HL-60 (cell line): ENCODE measurements around the gene PDS5B.

Experiments used
- DNase-seq, 2 experiments: peaks; one replicate each; pipeline ENCODE4 v3.0.0-alpha.2; 2010 to 2020; ENCODE audit warnings: low read depth in 1 of 2, low spot score in 1 of 2
- H3K27ac ChIP-seq: fragments of 250-450 bp; sonication (Bioruptor Pico); replicated peaks from 2 replicates; pipeline ENCODE4 v1.5.1; 2020; ENCODE audit warnings: mild to moderate bottlenecking, moderate library complexity
- H3K27me3 ChIP-seq: fragments of 250-450 bp; sonication (Bioruptor Pico); 2 replicates; pipeline ENCODE4 v1.5.1; 2021; ENCODE audit warnings: mild to moderate bottlenecking, moderate library complexity; ENCODE audit not compliant: insufficient read depth, poor library complexity, severe bottlenecking
- H3K4me3 ChIP-seq: replicated peaks from 2 replicates; pipeline ENCODE4 v1.5.1; 2011; ENCODE audit warnings: mild to moderate bottlenecking, control low read depth, low read length; ENCODE audit not compliant: insufficient read depth
- CTCF ChIP-seq: IDR thresholded peaks from one replicate; pipeline ENCODE4 v1.5.1; 2011; ENCODE audit warnings: low read length, control low read depth, inconsistent platforms; ENCODE audit not compliant: insufficient read depth
- GABPA ChIP-seq: IDR thresholded peaks from 2 replicates; pipeline ENCODE4 v1.6.1; 2012; ENCODE audit warnings: low read depth
- POLR2AphosphoS5 ChIP-seq: IDR thresholded peaks from 2 replicates; pipeline ENCODE4 v1.6.1; 2012; ENCODE audit warnings: low read depth
- REST ChIP-seq: IDR thresholded peaks from 2 replicates; pipeline ENCODE4 v1.6.1; 2012; ENCODE audit warnings: low read depth; ENCODE audit not compliant: insufficient replicate concordance
- SPI1 ChIP-seq: IDR thresholded peaks from 2 replicates; pipeline ENCODE4 v1.6.1; 2012; ENCODE audit warnings: low read depth, mild to moderate bottlenecking, borderline replicate concordance

The PDS5B gene

GRCh38 chr13:32676242-32676641, 90.0 kb downstream of the PDS5B start:
- no peak overlapping the region for H3K4me3 ChIP-seq
- no peaks in the 10 kb centered on the region for H3K27me3 ChIP-seq
- TF ChIP-seq GABPA (no peak), REST (no peak), POLR2AphosphoS5 (no peak), SPI1 (no peak), CTCF (no peak)
- no peak overlapping the region for H3K27ac ChIP-seq
- no peak for DNase-seq

- DNase-seq: no peak
- Histone ChIP-seq H3K27me3 (no peaks in the 10 kb centered on the region), H3K27ac (no peak overlapping the region), H3K4me3 (no peak overlapping the region)
- TF ChIP-seq SPI1: no peak
- TF ChIP-seq POLR2AphosphoS5: no peak
- TF ChIP-seq GABPA: no peak
- no peak for TF ChIP-seq REST
- no peak for TF ChIP-seq CTCF
Observed at GRCh38 chr13:32682130-32682529, 95.9 kb downstream of the PDS5B start.

GRCh38 chr13:32682740-32683139, 96.5 kb downstream of the PDS5B start:
- DNase-seq: no peak
- no peak overlapping the region for H3K4me3 ChIP-seq
- H3K27ac ChIP-seq: no peak overlapping the region

More at GRCh38 chr13:32682740-32683139, 96.5 kb downstream of the PDS5B start:
- TF ChIP-seq POLR2AphosphoS5 (no peak), SPI1 (no peak), CTCF (no peak), REST (no peak), GABPA (no peak)
- no peaks in the 10 kb centered on the region for H3K27me3 ChIP-seq
